ENCODE results near the gene AXIN1. TPM values are rescaled to one million over a fixed set of nuclear protein-coding genes. Genes with fewer than 3 reads are reported as not detected.
"Not testable (repeated sequence)": the region's sequence is repeated elsewhere in the genome, so short reads cannot be mapped to it uniquely, and the experiment has no call there.

Gene AXIN1
- total and polyA plus RNA-seq, 2 donors (not counting 1 experiment from before 2014, with no cell fraction given): 5.1 to 18.7 TPM

DNA sequence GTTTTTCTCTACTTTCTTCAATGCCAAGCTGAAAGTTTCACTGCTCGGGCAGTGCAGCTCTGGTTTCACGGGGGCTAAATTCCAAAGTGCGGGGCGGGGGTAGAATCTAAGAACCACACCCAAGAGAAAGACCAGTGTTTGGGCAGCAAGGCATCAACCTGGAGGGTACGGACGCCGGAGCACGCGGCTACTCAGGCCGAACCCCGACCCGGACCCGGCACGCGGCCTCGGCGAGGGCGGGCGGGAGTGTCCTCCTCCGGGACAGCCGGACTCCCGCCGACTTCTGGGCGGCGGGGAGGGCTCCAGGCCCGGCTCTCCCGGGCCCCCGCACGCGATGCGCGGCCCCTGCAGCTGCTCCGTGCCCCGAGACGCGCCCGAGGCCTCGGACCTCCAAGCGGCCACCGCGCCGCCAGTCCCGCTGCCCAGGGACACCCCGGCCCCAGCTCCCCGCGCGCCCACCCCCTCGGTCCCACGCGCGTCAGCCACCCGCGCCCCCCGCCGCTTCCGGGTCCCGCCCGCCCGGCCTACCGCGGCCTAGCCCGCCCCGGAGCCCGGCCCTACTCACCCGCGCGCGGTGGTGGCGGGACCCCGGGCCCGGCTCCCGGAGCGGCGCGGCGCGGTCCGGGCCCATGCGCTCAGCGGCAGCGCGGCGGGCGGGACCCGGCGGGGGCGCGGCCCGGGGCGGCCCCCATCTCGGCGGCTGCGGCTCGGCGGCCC is 561 bp downstream of the AXIN1 start:
- Histone ChIP-seq H3K4me2 (ENCODE audit: extremely low read depth, insufficient read depth, low read length) (peak overlapping the region; percentile 69), H3K27ac (ENCODE audit: insufficient read depth, low read length) (peak overlapping the region; percentile 57), H3K9me3 (ENCODE audit: control insufficient read depth, insufficient read depth, low read depth, low read length) (no peaks in the 10 kb centered on the region), H4K20me1 (ENCODE audit: control insufficient read depth, extremely low read depth, insufficient read depth, low read length) (no peaks in the 10 kb centered on the region), H3K4me1 (ENCODE audit: control insufficient read depth, extremely low read depth, insufficient read depth, low read length) (peaks cover 4% of the 10 kb centered on the region), H3K36me3 (ENCODE audit: control insufficient read depth, insufficient read depth, low read length) (peaks cover 2% of the 10 kb centered on the region), H3K9ac (ENCODE audit: insufficient read depth, low read length) (peak overlapping the region; percentile 75), H3K4me3 (replicated peaks in 1 of 4; ENCODE audit: control extremely low read depth in 1 of 4, insufficient read depth in 1 of 4, low read depth in 3 of 4, low read length in 4 of 4) (peak overlapping the region; percentile 60 to 79 (median 72)), H3K27me3 (ENCODE audit: control insufficient read depth, insufficient read depth, low read length) (no peaks in the 10 kb centered on the region), H2AFZ (ENCODE audit: low read length) (no peak overlapping the region), H3K79me2 (ENCODE audit: control insufficient read depth, insufficient read depth, low read length) (peaks cover 29% of the 10 kb centered on the region)
- no peak for TF ChIP-seq EZH2 (IDR thresholded peaks at IDR 0.05; ENCODE audit: low read length, missing control alignments)
- no peak for TF ChIP-seq CTCF (conservative IDR thresholded peaks at IDR 0.05 in 1 of 2, IDR thresholded peaks at IDR 0.05 in 1 of 2; ENCODE audit: low read depth in 1 of 2, low read length in 2 of 2)
- DNase-seq (ENCODE audit: low read depth in 2 of 2): peak in 1 of 2 donors; percentile 6

DNA sequence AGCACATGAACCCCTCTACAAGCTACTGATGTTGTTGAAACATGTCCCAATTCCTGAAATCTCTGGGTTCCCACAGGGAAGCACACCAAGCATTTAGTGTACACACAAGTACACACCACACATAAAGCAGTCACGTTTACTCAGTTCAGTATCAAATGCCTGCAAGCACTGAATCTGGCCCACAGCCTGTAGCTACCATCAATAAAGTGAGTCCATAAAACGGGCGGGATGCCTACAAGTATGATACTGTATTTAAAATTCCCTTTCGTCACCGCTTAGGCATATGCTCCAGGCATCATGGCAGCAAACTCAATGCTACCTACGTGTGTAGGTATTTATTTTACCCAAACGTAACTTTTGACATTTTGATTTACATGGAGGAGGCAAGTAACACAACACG is 2.3 kb downstream of the AXIN1 start:
- Histone ChIP-seq H3K79me2 (ENCODE audit: control insufficient read depth, insufficient read depth, low read length) (peaks cover 35% of the 10 kb centered on the region), H3K27ac (ENCODE audit: insufficient read depth, low read length) (no peak overlapping the region), H2AFZ (ENCODE audit: low read length) (no peak overlapping the region), H3K4me1 (ENCODE audit: control insufficient read depth, extremely low read depth, insufficient read depth, low read length) (peaks cover 4% of the 10 kb centered on the region), H3K36me3 (ENCODE audit: control insufficient read depth, insufficient read depth, low read length) (peaks cover 4% of the 10 kb centered on the region), H3K4me3 (replicated peaks in 1 of 4; ENCODE audit: control extremely low read depth in 1 of 4, insufficient read depth in 1 of 4, low read depth in 3 of 4, low read length in 4 of 4) (no peak overlapping the region), H3K4me2 (ENCODE audit: extremely low read depth, insufficient read depth, low read length) (no peak overlapping the region), H3K9me3 (ENCODE audit: control insufficient read depth, insufficient read depth, low read depth, low read length) (no peaks in the 10 kb centered on the region), H3K9ac (ENCODE audit: insufficient read depth, low read length) (no peak overlapping the region), H4K20me1 (ENCODE audit: control insufficient read depth, extremely low read depth, insufficient read depth, low read length) (no peaks in the 10 kb centered on the region), H3K27me3 (ENCODE audit: control insufficient read depth, insufficient read depth, low read length) (no peaks in the 10 kb centered on the region)
- TF ChIP-seq CTCF (conservative IDR thresholded peaks at IDR 0.05 in 1 of 2, IDR thresholded peaks at IDR 0.05 in 1 of 2; ENCODE audit: low read depth in 1 of 2, low read length in 2 of 2) (no peak), EZH2 (IDR thresholded peaks at IDR 0.05; ENCODE audit: low read length, missing control alignments) (no peak)
- no peak for DNase-seq (ENCODE audit: low read depth in 2 of 2)

GRCh38 chr16:349211-349610 is 3.3 kb downstream of the AXIN1 start:
- Histone ChIP-seq H3K27ac (ENCODE audit: insufficient read depth, low read length) (no peak overlapping the region), H3K9me3 (ENCODE audit: control insufficient read depth, insufficient read depth, low read depth, low read length) (no peaks in the 10 kb centered on the region), H3K4me2 (ENCODE audit: extremely low read depth, insufficient read depth, low read length) (no peak overlapping the region), H4K20me1 (ENCODE audit: control insufficient read depth, extremely low read depth, insufficient read depth, low read length) (no peaks in the 10 kb centered on the region), H3K79me2 (ENCODE audit: control insufficient read depth, insufficient read depth, low read length) (peaks cover 41% of the 10 kb centered on the region), H3K36me3 (ENCODE audit: control insufficient read depth, insufficient read depth, low read length) (peaks cover 6% of the 10 kb centered on the region), H3K4me1 (ENCODE audit: control insufficient read depth, extremely low read depth, insufficient read depth, low read length) (peaks cover 4% of the 10 kb centered on the region), H3K9ac (ENCODE audit: insufficient read depth, low read length) (no peak overlapping the region), H3K4me3 (replicated peaks in 1 of 4; ENCODE audit: control extremely low read depth in 1 of 4, insufficient read depth in 1 of 4, low read depth in 3 of 4, low read length in 4 of 4) (no peak overlapping the region), H2AFZ (ENCODE audit: low read length) (no peak overlapping the region), H3K27me3 (ENCODE audit: control insufficient read depth, insufficient read depth, low read length) (no peaks in the 10 kb centered on the region)
- no peak for TF ChIP-seq EZH2 (IDR thresholded peaks at IDR 0.05; ENCODE audit: low read length, missing control alignments)
- TF ChIP-seq CTCF (conservative IDR thresholded peaks at IDR 0.05 in 1 of 2, IDR thresholded peaks at IDR 0.05 in 1 of 2; ENCODE audit: low read depth in 1 of 2, low read length in 2 of 2): no peak
- no peak for DNase-seq (ENCODE audit: low read depth in 2 of 2)

DNA sequence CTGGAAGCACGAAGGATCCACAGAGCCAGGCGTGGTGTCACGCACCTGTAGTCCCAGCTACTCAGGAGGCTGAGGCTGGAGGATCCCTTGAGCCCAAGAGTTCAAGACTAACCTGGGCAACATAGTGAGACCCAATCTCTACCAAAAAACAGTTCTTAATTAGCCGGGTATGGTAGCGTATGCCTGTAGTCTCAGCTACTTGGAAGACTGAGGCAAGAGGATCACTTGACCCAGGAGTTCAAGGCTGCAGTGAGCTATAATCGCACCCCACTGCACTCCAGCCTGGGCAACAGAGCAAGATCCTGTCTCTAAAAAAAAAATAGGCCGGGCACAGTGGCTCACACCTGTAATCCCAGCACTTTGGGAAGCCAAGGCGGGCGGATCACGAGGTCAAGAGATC is 4.0 kb downstream of the AXIN1 start:
- not testable (repeated sequence) for H3K4me3 ChIP-seq (replicated peaks in 1 of 4; ENCODE audit: control extremely low read depth in 1 of 4, insufficient read depth in 1 of 4, low read depth in 3 of 4, low read length in 4 of 4); H2AFZ ChIP-seq (ENCODE audit: low read length); H3K4me2 ChIP-seq (ENCODE audit: extremely low read depth, insufficient read depth, low read length); H3K9ac ChIP-seq (ENCODE audit: insufficient read depth, low read length); H3K36me3 ChIP-seq (ENCODE audit: control insufficient read depth, insufficient read depth, low read length); H3K4me1 ChIP-seq (ENCODE audit: control insufficient read depth, extremely low read depth, insufficient read depth, low read length); H4K20me1 ChIP-seq (ENCODE audit: control insufficient read depth, extremely low read depth, insufficient read depth, low read length); H3K27me3 ChIP-seq (ENCODE audit: control insufficient read depth, insufficient read depth, low read length); H3K9me3 ChIP-seq (ENCODE audit: control insufficient read depth, insufficient read depth, low read depth, low read length); DNase-seq (ENCODE audit: low read depth in 2 of 2); H3K27ac ChIP-seq (ENCODE audit: insufficient read depth, low read length)
- peaks cover 41% of the 10 kb centered on the region for H3K79me2 ChIP-seq (ENCODE audit: control insufficient read depth, insufficient read depth, low read length)
